LHCN-M2 (cell line): ENCODE measurements around the gene ARMH1. TPM values are rescaled to one million over a fixed set of nuclear protein-coding genes. Genes with fewer than 3 reads are reported as not detected.
A peak's percentile ranks its signal among the peaks of the same experiment; 100 is the strongest.

ENCODE experiments used
- DNase-seq: peaks from one replicate; pipeline ENCODE4 v3.0.0-alpha.2; 2012; ENCODE audit warnings: low read depth
- total RNA-seq: library from RNA; depleted of rRNA; stranded (reverse); fragments of >200 nt; gene quantifications from 2 replicates; pipeline ENCODE4 v1.2.3, GENCODE V29; 2014

ARMH1 gene
- total RNA-seq, 1 experiment from 2014 or later, result not detected

GRCh38 chr1:44644806-44645205 lies 29.7 kb upstream of the ARMH1 start:
- no peak for DNase-seq

GRCh38 chr1:44645476-44646244 lies 28.9 kb upstream of the ARMH1 start:
- DNase-seq, result peak; percentile 84

- DNase-seq, result peak; percentile 95
Observed at GRCh38 chr1:44646261-44647110, 28.0 kb upstream of the ARMH1 start.

- no peak for DNase-seq
Observed at GRCh38 chr1:44647896-44648295, 26.6 kb upstream of the ARMH1 start.

GRCh38 chr1:44648529-44649250 lies 25.8 kb upstream of the ARMH1 start:
- no peak for DNase-seq

- DNase-seq, result no peak
Observed at GRCh38 chr1:44649788-44650158, 24.7 kb upstream of the ARMH1 start.

- no peak for DNase-seq
Observed at GRCh38 chr1:44650159-44650831, 24.2 kb upstream of the ARMH1 start.

GRCh38 chr1:44651069-44651468 lies 23.4 kb upstream of the ARMH1 start:
- DNase-seq, result no peak

GRCh38 chr1:44652445-44653106 lies 21.9 kb upstream of the ARMH1 start:
- DNase-seq, result peak; percentile 50

- DNase-seq, result no peak
Observed at GRCh38 chr1:44653107-44653964, 21.2 kb upstream of the ARMH1 start.

GRCh38 chr1:44654621-44655187 lies 19.8 kb upstream of the ARMH1 start:
- DNase-seq, result no peak

- peak; percentile 17 for DNase-seq
Observed at GRCh38 chr1:44655609-44656008, 18.9 kb upstream of the ARMH1 start.

- no peak for DNase-seq
Observed at GRCh38 chr1:44659566-44659965, 14.9 kb upstream of the ARMH1 start.

GRCh38 chr1:44660176-44660575 lies 14.3 kb upstream of the ARMH1 start:
- peak; percentile 71 for DNase-seq

- DNase-seq, result no peak
Observed at GRCh38 chr1:44661781-44662682, 12.5 kb upstream of the ARMH1 start.

GRCh38 chr1:44662683-44663030 lies 11.9 kb upstream of the ARMH1 start:
- no peak for DNase-seq

GRCh38 chr1:44663417-44663816 lies 11.1 kb upstream of the ARMH1 start:
- DNase-seq, result no peak

- DNase-seq, result no peak
Observed at GRCh38 chr1:44664730-44665370, 9.7 kb upstream of the ARMH1 start.
